CD4-positive, alpha-beta T cell treated with Interleukin-21 for 1 hour (primary cell): ENCODE measurements around the gene BHMT2.
A peak's percentile ranks its signal among the peaks of the same experiment; 100 is the strongest.

Source experiments
- DNase-seq: peaks from one replicate; pipeline ENCODE4 v3.0.0-alpha.2; 2020

The BHMT2 gene

GRCh38 chr5:79069488-79070349 is at the start of gene BHMT2, which contains the start of gene DMGDH:
BHMT2 (plus strand) TSS chr5:79069767; CDS start chr5:79069783, 16 bp downstream.
DMGDH (minus strand) TSS chr5:79069674; CDS start chr5:79069620, 54 bp downstream.
- no peak for DNase-seq

DNA sequence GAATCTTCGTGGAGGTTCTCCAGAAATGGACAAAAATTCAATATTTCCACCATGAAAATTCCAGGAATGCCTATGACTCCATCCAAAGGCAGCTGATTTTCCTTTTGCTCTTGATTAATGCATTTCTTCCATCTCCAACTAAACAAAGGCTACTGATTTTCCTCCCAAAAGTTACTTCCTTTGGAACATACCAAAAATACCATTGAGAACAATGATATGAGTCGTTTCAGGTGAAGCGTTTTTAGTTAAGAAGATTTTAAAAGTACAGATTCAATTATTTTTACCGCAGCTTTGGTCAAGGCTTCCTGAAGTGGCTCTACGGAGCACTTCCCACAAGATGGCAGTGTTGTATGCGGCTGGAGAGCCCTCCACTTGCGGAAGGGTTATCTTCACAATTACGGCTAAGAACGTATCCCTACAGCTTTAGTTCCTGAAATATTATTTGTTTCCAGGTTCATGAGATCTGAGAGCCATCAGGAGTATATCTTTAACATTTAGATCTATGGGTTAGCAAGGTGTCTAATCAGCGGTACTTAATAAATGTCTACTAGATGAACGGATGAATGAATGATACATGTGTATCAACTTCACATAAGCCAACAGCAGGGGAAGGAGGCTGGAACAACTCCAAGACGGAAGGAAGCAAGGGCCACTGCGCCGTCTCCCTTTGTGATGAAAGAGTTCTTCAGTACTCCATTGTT is 48.6 kb upstream of the BHMT2 start:
- peak; percentile 35 for DNase-seq

DNA sequence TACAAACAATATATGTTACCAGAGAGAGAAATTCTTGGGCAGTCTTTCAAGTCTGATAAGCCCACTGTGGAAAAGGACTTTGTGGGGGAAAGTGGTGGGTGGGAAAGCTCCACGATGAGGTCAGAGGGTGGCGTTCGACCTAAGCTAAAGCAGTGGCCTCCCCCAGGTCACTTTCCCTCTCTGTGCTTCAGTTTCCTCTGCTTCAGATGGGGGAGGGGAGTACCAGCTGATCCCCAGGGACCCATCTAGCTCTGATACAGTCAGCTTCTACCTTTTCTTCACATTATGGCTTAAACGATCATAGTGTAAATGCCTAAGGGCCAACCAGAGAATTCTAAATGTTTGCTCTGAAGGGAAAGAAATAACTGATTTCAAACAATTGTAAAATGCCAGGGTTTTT is 47.8 kb upstream of the BHMT2 start:
- DNase-seq = no peak

- DNase-seq = no peak
Observed at GRCh38 chr5:79022771-79023170, 46.8 kb upstream of the BHMT2 start.

GRCh38 chr5:79023348-79023747 is 46.2 kb upstream of the BHMT2 start:
- DNase-seq = no peak

GRCh38 chr5:79023947-79024346 is 45.6 kb upstream of the BHMT2 start:
- no peak for DNase-seq

- peak; percentile 40 for DNase-seq
Observed at GRCh38 chr5:79025054-79025472, 44.5 kb upstream of the BHMT2 start.

- no peak for DNase-seq
Observed at GRCh38 chr5:79030663-79031484, 38.7 kb upstream of the BHMT2 start.

DNA sequence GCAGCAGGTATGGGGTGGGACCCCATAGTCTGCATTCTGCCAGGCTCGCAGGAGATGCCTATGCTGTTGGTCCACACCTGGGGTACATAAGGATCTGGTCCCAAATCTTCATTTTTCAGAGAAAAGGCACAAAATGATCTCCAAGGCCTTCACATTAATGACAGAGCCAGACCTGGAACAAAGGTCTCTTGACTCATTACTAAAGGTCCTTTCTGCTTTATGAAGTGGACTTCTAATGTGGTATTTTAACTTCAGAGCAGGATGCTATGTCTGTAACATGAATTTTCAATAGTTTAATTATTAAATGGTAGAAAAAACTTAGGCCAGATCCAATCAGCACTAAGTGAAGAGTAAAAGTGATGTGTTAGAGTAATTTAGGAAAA is 38.1 kb upstream of the BHMT2 start:
- DNase-seq = no peak

- no peak for DNase-seq
Observed at GRCh38 chr5:79032031-79032695, 37.4 kb upstream of the BHMT2 start.

DNA sequence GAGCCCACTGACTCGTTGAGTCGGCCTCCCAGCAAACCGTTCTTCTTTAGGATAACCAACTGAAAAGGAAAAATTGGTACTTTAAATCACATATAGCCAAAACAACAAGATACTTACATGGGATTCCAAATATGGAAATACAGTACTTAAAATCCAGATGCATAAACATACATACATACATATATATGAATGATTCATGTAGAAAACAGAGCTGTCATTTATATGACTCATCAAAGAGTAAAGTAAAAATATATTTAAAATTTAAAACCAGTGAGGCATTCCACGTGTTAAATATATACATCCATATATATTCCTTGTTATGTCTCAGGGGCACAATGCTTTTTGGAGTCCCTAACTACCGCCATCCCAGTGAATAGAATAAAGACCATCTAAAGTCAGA is 36.8 kb upstream of the BHMT2 start:
- no peak for DNase-seq

DNA sequence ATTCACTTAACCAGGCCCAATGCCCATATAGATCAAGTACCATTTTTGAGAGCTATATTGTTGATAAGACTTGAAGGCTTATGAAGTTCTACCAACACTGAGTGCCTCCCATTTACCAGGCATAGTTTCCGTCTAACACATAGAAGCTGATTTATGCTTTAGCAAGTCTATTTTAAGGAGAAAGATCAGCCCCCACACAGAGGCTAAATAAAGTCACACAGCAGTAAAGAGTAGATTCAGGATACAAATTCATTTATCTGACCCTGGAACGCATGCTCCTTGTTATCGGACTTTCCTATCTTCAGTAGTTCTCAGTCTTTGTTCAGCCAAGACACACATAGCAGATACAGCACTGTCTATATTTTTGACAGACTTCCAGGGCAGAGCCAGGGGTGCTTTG is 34.3 kb upstream of the BHMT2 start:
- no peak for DNase-seq

GRCh38 chr5:79036769-79037168 is 32.8 kb upstream of the BHMT2 start:
- no peak for DNase-seq

- DNase-seq = no peak
Observed at GRCh38 chr5:79042188-79042587, 27.4 kb upstream of the BHMT2 start.

DNA sequence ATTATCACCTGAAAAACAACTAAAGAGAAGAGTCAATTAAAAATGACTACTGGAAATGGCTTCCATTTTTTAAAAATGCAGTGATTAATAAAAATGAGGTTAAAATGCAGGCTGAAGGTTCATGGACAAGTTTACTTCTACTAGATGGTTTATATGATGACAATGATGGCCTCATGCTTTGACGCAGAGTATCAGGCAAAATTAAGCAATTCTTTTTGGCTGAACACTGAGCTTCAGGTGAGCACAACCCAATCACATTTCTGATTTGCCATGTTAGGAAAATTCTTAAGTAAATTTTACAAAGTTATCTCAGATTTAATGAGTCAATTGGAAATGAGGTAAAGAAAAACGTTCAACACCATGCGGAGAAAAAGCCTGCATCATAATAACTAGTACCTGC is 22.4 kb upstream of the BHMT2 start:
- DNase-seq = no peak

DNA sequence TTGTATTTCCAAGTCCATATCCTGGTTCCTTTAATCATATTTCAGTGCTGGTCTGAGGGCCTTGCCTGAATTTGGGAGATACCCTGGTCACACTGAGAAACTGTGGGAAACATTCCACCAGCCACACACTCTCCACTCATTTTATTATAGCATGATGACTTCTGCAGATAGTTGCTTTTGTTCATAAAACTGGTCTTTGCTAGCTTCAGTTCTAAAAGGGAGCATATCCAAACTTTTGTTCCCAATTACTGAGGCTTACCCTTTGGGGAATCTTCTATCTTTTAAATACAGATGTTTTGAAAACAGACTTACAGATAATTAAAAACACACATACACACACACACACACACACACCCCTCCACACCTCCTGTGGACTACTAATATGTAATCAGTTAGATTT is 21.1 kb upstream of the BHMT2 start:
- DNase-seq = no peak

GRCh38 chr5:79050498-79050897 is 19.1 kb upstream of the BHMT2 start:
- no peak for DNase-seq

DNA sequence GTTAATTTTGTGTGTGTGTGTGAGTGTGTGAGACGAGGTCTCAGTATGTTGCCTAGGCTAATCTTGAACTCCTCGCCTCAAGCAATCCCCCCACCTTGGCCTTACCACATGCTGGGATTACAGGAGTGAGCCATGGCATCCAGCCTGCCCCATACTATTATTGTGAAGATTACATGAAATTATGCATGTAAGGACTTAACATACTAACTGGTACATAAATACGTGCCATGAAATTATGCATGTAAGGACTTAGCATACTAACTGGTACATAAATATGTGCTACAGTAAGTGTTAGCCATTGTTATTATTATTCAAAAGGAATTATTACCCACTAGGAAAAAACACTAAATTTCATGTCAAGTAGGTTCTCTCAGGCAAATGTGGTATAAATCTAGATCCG is 16.2 kb upstream of the BHMT2 start:
- DNase-seq = no peak

- no peak for DNase-seq
Observed at GRCh38 chr5:79055017-79055416, 14.6 kb upstream of the BHMT2 start.

DNA sequence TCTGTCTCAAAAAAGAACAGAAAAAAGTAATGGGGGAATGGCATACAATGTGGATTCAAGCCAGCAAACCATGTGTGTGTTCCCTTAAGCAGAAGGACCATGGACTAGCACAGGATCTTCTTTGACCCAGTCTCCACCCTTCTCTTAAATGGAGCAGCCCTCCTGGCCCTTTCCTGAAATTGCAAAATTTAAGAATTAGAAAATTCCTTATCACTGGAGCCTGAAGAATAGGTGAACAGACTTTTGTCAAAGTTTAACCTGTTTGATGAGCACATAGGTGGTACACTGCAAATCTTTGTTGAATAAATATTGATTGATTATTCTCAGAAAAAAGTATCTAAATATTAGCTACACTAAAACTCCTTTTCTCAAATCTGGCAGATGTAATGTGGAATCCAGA is 12.7 kb upstream of the BHMT2 start:
- no peak for DNase-seq

DNA sequence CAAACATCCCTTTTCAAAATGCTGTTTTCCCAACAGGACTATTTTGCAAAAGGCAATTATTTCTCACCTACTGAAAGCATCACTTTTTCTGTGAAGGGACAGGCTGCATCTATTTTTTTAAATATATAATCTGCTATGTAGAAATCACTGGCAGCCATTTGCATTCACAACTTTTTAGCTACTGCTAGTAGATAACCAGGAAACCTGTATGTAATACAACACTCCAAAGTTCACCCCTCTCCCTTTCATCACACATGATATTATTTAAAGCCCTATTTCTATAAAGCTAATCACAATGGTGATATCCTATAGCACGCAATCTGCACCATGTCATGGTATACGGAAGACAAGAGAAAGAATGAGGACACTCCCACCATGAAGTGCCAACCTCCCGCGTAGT is 9.9 kb upstream of the BHMT2 start:
- no peak for DNase-seq

GRCh38 chr5:79062436-79062835 is 7.1 kb upstream of the BHMT2 start:
- no peak for DNase-seq

DNA sequence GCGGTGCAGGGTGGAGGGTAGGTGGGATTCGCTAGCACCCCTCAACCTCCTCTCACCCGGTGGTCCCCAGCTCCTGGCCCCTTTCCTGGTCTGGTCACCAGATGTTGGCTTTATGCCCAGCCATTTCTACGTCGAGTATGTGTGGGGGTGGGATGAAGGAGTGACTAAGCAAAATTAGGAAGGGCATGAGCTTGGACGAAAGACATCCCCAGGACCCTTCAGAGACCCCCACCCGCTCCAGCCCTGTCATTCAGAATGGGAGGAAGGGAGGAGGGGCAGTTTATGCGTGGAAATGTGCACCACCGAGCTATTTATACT is 742 bp downstream of the BHMT2 start:
- no peak for DNase-seq
